C4-2B (cell line): Measurements from ENCODE around the gene MAPKAPK2.

Experiments
- H3K27ac ChIP-seq: fragments of 450-650 bp; 2 replicates; pipeline ENCODE4 v1.5.1; 2017
- ZFX ChIP-seq: fragments of 450-650 bp; IDR thresholded peaks from 2 replicates; pipeline ENCODE4 v1.6.1; 2017
- TF ChIP-seq, protein P1 (sequence below): fragments of 450-650 bp; conservative IDR thresholded peaks from 2 replicates; pipeline ENCODE4 v1.5.1; 2017; ENCODE audit warnings: mild to moderate bottlenecking

MAPKAPK2 gene

DNA sequence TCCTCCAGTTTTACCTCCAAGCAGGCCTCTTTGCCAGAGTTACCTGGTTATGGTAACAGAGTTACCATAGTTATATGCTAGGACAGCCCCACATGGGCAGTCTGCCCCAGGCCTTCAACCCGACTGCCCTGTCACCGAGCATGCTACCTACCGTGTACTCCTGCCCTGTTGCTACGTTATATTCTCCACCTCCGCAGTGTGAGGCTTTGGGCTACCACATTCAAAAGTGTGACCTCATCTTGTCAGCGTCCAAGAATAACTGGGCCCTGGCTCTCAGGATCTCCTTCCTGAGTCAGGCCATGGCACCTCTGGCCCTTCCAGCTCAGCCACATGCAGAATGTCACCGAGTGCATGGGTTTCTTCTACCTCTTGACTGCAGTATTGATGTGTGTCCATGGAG is 8.9 kb downstream of the MAPKAPK2 start:
- peak overlapping the region; percentile 16; the same call in 1 of the 2 replicates for H3K27ac ChIP-seq
- TF ChIP-seq, protein P1, sequence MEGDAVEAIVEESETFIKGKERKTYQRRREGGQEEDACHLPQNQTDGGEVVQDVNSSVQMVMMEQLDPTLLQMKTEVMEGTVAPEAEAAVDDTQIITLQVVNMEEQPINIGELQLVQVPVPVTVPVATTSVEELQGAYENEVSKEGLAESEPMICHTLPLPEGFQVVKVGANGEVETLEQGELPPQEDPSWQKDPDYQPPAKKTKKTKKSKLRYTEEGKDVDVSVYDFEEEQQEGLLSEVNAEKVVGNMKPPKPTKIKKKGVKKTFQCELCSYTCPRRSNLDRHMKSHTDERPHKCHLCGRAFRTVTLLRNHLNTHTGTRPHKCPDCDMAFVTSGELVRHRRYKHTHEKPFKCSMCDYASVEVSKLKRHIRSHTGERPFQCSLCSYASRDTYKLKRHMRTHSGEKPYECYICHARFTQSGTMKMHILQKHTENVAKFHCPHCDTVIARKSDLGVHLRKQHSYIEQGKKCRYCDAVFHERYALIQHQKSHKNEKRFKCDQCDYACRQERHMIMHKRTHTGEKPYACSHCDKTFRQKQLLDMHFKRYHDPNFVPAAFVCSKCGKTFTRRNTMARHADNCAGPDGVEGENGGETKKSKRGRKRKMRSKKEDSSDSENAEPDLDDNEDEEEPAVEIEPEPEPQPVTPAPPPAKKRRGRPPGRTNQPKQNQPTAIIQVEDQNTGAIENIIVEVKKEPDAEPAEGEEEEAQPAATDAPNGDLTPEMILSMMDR = no peak
- no peak for TF ChIP-seq ZFX

DNA sequence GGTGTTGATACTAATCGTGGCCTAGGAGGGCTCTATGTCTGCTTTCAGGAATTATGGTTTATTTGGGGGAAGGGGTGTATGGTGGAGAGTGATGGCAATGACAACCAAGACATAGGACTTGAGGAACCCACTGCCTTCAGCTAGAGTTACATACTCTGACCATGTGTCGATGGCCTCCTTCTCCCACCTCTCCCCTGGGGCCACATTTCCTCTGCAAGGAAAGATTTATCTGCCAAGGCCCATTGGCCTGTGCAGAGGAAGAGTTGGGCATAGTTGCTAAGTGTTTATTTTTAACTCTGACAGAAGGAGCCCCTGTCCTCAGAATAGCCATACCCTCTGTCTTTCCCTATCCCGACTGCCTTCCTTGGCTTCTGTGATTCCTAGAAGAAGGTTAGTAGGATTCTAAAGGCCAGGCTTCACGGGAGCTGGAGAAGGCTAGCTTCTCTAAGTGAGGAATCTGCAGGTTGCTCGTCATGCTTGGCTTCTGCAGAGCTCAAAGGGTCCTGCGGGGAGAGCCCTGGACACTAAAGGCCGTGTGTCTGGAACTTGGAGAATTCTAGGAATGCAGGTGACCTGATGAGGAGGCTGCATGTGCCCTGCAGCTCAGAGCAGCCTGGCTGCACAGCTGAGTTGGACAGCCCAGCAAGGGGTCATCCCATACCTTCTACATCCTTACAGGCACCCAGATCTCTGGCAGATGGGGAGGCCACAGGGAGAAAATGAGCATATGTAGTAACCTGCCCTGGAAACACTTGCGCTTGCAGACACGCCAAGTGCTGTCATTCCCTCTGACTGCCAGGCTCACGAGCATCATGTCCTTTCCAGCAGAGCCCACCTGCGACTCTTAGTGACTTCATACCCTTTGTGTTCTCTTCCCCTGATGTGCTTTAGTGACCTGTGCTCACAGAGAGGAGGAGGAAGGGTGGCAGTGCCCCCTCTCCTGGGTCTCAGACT is 9.7 kb downstream of the MAPKAPK2 start:
- H3K27ac ChIP-seq = no peak overlapping the region
- no peak for TF ChIP-seq ZFX
- TF ChIP-seq, protein P1 = no peak

DNA sequence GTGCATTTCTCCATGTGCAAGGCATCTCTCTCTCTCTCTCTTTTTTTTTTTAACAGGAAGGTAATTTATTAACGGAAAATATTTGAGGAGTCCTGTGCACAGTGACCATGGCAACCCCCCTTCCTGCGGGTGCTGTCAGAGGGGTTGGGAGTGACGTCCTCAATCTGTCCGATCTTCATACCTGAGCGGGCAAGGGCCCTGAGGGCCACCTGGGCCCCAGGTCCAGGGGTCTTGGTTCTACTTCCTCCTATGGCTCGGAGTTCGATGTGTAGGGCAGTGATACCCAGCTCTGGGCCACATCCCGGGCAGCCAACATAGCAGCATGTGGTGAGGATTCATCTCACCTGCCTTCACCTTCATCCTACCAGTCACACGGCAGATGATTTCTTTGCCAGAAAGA is 11.0 kb downstream of the MAPKAPK2 start:
- no peak overlapping the region for H3K27ac ChIP-seq
- no peak for TF ChIP-seq ZFX
- TF ChIP-seq, protein P1 = no peak

DNA sequence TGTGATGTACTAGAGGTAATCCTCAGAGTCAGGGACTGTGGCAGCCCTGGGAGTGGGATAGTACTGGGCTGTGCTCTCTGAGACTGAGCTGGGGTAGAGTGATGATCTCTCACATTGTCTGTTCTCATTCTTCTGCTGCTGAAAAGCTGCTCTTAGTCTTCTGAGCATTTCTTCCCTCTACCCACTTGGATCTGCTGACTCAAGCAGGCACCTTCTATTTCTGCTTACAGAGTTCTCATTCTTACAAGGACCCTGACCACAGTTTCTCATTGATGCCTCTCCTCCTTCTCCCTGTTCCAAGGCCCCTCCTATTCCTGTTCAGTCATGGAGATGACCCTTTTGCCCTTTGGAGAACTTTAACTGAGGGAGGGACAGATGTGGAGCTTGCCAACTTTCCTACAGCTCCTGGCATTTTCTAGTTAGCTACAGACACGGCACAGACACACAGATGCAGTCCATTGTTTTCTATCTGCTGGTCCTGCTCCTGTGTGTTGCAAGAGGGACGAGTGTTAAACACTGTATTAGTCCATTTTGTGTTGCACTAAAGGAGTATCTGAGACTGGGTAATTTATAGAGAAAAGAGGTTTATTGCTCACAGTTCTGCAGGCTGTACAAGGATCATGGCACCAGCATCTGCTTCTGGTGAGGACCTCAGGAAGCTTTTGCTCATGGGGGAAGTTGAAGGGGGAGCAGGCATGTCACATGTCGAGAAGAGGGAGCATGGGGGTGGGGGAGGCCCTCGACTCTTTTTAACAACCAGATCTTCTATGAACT is 12.3 kb downstream of the MAPKAPK2 start:
- no peak overlapping the region for H3K27ac ChIP-seq
- TF ChIP-seq ZFX = no peak
- TF ChIP-seq, protein P1 = no peak

DNA sequence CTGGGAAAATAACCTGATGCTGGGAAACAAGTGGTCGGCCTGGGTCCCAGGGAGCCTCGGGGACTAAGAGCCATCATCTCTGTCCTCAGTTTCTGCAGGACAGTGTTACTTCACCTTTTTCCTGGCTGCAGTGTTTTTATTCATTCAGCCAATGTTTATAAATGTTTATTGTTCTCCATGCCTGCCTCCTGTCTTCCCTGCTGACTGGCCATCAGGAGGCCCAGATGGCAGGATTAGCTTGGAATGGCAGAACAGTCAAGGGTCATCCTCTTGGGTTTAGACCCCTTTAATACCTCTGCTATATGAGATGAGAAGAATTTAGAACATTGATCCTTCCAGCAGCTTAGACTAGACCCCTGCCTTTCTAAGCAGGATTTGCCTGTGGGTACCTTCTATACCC is 13.3 kb downstream of the MAPKAPK2 start:
- H3K27ac ChIP-seq = no peak overlapping the region
- TF ChIP-seq, protein P1 = no peak
- no peak for TF ChIP-seq ZFX

DNA sequence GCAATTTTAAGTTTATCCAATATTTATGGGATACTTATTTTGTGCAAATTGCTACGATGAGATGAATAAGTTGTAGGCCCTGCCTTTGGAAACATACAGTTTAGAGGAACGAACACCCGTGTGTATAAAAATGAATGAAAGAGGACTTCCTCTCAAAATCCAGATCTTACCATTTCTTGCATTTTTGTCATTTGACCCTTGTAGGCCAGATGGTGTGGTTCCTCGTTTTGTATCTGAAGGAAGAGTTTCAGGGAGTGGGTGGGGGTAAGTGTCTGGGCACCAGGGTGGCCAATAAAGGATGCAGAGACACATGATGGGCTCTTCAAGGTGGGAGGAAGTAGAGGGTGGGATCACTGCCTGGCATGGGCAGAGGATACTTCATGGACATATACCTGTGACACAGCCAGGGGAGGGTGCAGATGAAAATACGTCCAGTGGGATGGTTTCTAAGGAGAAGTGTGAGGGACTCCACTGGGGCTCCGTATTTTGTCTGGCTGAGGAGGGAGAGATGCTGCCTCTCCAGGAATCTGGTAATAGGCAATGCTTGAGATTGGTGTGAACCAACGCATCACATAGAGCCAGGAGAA is 14.4 kb downstream of the MAPKAPK2 start:
- no peak overlapping the region for H3K27ac ChIP-seq
- TF ChIP-seq ZFX = no peak
- TF ChIP-seq, protein P1 = no peak

DNA sequence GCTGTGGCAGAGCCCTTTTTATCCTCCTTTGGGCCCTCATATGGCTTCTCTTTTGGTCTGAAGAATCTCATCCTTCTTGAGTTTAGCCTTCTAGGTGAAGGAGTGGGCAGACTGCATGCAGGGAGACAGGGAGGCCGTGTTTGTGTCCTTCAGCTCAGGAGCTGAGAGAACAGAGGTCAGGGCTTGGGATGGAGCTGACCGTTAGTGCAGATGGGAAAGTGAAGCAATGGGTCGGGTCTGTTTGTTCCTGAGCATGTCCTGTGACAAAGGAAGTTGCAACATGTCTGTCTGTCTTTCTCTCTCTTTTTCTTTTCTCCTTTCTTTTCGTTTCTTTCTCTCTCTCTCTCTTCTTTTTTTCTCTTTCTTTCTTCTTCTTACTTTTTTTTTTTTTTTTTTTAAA is 14.9 kb downstream of the MAPKAPK2 start:
- no peak overlapping the region for H3K27ac ChIP-seq
- TF ChIP-seq, protein P1 = no peak
- TF ChIP-seq ZFX = no peak
